Subcutaneous adipose tissue (tissue), 4 donors: ENCODE measurements around the gene CSKMT. TPM values are rescaled to one million over a fixed set of nuclear protein-coding genes. Genes with fewer than 3 reads are reported as not detected.

Source experiments
- total RNA-seq, 4 donors: library from RNA; depleted of rRNA; stranded (reverse); fragments of >200 nt; gene quantifications; one replicate each; pipeline ENCODE4 v1.1.0, GENCODE V29; 2016
- TF ChIP-seq, protein P1 (sequence below): fragments of 450-650 bp; IDR thresholded peaks from one replicate; pipeline ENCODE4 v1.5.1; 2016; ENCODE audit warnings: low read depth, mild to moderate bottlenecking, control low read depth, antibody characterized with exemption, moderate library complexity

The CSKMT gene, protein sequence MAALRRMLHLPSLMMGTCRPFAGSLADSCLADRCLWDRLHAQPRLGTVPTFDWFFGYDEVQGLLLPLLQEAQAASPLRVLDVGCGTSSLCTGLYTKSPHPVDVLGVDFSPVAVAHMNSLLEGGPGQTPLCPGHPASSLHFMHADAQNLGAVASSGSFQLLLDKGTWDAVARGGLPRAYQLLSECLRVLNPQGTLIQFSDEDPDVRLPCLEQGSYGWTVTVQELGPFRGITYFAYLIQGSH
- total RNA-seq, result 1 to 10 TPM; 2.4 to 9.6 (median 7.7) TPM

DNA sequence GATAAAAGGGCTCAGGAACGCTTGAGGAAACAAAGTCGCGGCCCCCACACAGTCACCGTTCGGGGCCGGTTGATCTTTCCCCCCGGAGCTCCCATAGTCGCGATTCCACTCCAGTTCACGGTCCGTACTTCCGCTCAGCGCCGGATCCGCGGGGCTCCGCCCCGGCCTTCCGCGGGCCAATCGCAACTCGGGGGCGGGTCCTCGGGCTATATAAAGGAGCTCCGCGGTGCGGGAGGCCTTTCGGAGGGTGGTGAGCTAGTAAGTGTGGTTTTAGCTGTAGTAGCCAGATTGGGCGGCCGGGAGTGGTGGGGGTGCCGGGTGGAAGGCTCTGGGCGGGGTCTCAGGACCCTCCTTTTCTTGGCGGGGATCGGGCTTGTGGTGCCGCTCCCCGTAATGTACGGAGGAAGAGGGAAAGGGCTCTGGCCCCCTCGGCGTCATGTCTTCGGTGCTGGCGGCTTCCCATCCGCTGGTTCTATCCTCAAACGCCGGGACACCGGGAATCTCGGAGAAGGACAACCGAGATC lies at the start of gene CSKMT, which contains the start of gene C11orf98:
CSKMT (plus strand) TSS at position 238 of the 524 bp plus-strand sequence. CDS start 568 bp downstream, outside the sequence.
C11orf98 (minus strand) TSS at position 136 of the 524 bp plus-strand sequence; CDS start at position 95, 41 bp downstream.
- TF ChIP-seq, protein P1, sequence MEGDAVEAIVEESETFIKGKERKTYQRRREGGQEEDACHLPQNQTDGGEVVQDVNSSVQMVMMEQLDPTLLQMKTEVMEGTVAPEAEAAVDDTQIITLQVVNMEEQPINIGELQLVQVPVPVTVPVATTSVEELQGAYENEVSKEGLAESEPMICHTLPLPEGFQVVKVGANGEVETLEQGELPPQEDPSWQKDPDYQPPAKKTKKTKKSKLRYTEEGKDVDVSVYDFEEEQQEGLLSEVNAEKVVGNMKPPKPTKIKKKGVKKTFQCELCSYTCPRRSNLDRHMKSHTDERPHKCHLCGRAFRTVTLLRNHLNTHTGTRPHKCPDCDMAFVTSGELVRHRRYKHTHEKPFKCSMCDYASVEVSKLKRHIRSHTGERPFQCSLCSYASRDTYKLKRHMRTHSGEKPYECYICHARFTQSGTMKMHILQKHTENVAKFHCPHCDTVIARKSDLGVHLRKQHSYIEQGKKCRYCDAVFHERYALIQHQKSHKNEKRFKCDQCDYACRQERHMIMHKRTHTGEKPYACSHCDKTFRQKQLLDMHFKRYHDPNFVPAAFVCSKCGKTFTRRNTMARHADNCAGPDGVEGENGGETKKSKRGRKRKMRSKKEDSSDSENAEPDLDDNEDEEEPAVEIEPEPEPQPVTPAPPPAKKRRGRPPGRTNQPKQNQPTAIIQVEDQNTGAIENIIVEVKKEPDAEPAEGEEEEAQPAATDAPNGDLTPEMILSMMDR, result no peak

DNA sequence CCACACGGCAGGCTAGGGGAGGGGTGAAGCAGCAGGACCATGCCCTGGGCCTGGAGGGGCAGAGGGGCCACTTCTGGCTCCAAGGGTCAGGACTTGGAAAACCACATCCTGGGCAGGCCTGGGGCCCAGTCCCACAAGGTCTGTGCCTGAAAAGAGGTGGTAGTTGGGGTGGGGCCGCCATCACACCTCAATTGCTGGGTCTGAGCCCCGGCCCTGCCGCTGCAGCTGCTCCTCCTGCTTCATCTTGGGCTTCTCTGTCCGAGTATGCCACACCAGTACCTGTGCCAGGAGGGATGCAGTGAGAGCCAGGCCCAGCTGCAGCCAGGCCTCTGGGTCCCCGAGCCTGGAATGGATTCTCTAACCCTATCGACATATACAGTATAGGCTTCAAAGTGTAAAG lies 49.6 kb upstream of the CSKMT start:
- TF ChIP-seq, protein P1, result no peak

GRCh38 chr11:62621027-62621566 lies 44.0 kb upstream of the CSKMT start:
- TF ChIP-seq, protein P1, result no peak

GRCh38 chr11:62621567-62622470 lies 43.3 kb upstream of the CSKMT start, which contains the start of gene B3GAT3:
Gene B3GAT3 (minus strand): TSS chr11:62621986. CDS start chr11:62621947, 39 bp downstream.
- TF ChIP-seq, protein P1, result no peak

DNA sequence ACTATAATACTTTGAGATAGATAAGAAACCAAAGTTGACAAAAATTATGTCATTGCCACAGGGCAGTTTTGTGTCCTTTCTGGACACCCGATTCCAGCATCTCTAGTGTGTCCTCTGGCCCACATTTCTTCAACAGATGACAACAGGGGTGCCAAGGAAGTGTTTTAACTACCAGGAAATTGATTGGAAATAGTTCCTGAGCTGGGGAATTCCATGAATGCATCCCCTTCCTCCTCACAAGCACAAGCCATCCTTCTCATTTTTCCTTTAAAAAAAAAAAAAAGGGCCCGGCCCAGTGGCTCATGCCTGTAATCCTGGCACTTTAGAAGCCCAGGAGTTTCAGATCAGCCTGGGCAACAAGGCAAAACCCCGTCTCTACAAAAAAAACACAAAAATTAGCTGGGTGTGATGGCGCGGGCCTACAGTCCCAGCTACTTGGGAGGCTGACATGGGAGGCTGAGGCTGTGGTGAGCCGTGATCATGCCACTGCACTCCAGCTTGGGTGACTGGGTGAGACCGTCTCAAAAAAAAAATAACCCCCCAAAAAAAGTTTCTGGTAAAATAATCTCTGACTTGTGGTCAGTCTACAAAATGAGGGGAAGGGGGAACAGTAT lies 42.5 kb upstream of the CSKMT start:
- TF ChIP-seq, protein P1, result no peak

GRCh38 chr11:62627713-62628112 lies 37.4 kb upstream of the CSKMT start:
- TF ChIP-seq, protein P1, result no peak
